Measurements from ENCODE around the gene HELLS. TPM values are rescaled to one million over a fixed set of nuclear protein-coding genes. Genes with fewer than 3 reads are reported as not detected.

The HELLS gene
- total RNA-seq, 1 experiment from 2014 or later = 35.8 TPM

Other genes starting within 250 kb of the HELLS start
- gene NOC3L, start 182.8 kb upstream of the HELLS start, total RNA-seq (2014; rRNA removed; shearing (Covaris generic)) = 54.7 and 60.3 TPM in 2 replicates
- gene TBC1D12, start 143.2 kb upstream of the HELLS start, total RNA-seq (2014; rRNA removed; shearing (Covaris generic)) = 13.6 and 15.2 TPM in 2 replicates
- not detected in 2 replicates for gene CYP2C18, start 137.9 kb downstream of the HELLS start, total RNA-seq (2014; rRNA removed; shearing (Covaris generic))
- not detected in 2 replicates for gene CYP2C19, start 216.9 kb downstream of the HELLS start, total RNA-seq (2014; rRNA removed; shearing (Covaris generic))